ENCODE data around the gene F5. TPM values are rescaled to one million over a fixed set of nuclear protein-coding genes. Genes with fewer than 3 reads are reported as not detected.
A peak's percentile ranks its signal among the peaks of the same experiment; 100 is the strongest.

F5 gene
- total and polyA plus RNA-seq, 10 donors, result 1.7 to 34.5 (median 7.4) TPM

DNA sequence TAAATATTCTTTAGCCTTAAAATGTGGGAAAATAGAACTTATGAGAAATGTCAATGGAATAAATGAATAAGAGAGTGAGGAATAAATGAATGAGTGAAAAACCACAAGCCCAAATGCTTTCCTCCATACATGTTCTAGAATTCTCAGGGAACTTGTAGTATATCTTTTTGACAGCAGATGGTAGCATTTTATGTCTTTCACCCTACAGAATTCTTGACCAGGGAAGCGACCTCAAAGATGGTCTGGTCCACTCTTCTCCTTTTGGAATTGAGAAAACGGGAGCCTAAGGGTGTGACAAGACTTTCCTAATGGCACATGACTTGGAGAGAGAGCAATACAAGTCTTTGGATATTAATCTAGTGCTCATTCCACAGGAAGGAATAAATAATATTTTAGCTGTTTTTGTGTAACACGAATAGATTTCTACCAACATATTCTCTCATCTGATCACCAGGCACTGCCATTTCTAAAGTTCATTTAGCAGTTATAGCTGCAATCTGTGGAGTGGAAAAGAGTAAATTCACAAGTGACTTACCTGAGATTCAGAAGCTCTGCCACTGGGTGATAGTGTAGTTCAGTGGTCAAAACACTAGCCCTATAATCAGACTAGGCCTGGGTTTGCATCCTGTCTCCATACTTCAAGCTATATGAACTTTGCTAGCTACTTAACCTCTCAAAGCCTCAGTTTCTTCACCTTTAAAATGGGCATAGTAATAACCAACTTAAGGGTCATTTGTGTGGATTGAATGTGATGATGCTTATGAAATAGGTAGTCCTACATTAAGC lies 15.0 kb upstream of the F5 start:
- Histone ChIP-seq H3K36me3 (no peaks in the 10 kb centered on the region), H3K9me3 (no peaks in the 10 kb centered on the region), H3K27me3 (replicated peaks in 1 of 7) (no peaks in the 10 kb centered on the region), H3K27ac (peak overlapping the region in 6 of 8 donors; percentile 30 to 65 (median 61)), H3K4me3 (no peak overlapping the region), H3K4me1 (peaks cover 3 to 50% (median 39%) of the 10 kb centered on the region in 6 donors)
- DNase-seq, result no peak
- WGBS, 5 donors, result 23 to 33% (median 30%) methylated on average over 3 of the region's 3 CpGs
- TF ChIP-seq, protein P1, sequence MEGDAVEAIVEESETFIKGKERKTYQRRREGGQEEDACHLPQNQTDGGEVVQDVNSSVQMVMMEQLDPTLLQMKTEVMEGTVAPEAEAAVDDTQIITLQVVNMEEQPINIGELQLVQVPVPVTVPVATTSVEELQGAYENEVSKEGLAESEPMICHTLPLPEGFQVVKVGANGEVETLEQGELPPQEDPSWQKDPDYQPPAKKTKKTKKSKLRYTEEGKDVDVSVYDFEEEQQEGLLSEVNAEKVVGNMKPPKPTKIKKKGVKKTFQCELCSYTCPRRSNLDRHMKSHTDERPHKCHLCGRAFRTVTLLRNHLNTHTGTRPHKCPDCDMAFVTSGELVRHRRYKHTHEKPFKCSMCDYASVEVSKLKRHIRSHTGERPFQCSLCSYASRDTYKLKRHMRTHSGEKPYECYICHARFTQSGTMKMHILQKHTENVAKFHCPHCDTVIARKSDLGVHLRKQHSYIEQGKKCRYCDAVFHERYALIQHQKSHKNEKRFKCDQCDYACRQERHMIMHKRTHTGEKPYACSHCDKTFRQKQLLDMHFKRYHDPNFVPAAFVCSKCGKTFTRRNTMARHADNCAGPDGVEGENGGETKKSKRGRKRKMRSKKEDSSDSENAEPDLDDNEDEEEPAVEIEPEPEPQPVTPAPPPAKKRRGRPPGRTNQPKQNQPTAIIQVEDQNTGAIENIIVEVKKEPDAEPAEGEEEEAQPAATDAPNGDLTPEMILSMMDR (IDR thresholded peaks at IDR 0.05 in 8 of 11, conservative IDR thresholded peaks at IDR 0.05 in 3 of 11), result peak in 10 of 11 experiments; percentile 26 to 72 (median 66)
- TF ChIP-seq POLR2A (IDR thresholded peaks at IDR 0.05), result no peak
- intact Hi-C loops (cut with DNase I; ENCODE audit: low total_unique reads), result no loop called here

DNA sequence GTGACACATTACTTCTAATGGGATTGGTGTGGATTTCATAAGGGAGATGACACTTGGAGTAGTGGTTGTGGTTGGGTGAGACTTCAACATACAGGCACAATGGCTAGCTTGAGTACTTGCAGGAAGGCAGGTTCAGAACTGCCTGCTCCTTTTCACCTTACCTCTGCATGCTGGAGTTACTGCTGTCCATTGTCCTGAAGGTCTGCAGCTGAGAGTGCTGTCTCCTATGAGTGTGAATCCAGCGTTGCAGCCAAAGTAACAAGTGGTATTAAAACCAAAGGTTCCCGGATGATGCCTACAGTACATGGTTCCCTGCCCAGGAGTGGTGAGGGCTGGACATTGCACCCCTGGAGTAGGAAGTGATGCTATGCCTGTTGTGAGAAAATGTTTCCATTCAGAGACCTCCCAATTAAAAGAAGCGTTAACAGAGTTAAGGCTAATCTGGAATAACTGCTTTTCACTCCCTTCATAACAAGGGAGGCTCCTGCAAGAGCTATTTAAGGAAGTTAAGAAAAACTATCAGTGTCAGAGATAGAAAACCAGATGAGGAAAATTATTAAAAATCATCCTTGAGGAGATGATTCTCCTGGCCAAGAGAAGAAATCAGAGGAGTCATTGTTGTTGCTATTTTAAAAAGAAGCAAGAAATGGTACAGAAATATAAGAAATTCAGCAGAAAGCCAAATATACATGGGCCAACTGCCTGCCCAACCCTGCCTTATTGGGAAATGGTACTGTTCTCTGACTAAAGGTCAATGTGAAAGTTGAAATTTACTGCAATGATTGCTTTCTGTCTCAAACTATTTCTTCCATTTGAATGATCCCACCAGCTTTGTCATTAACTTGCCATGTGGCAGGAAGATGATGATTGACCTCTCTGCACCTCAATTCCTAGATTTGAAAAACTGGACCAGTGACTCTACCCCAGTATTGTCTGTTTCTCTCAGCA lies 9.8 kb upstream of the F5 start:
- 62 to 81% (median 68%) methylated on average over 3 of the region's 3 CpGs for WGBS, 5 donors
- Histone ChIP-seq H3K4me1 (peaks cover 0 to 2% (median 2%) of the 10 kb centered on the region in 6 donors), H3K4me3 (no peak overlapping the region), H3K9me3 (no peaks in the 10 kb centered on the region), H3K36me3 (no peaks in the 10 kb centered on the region), H3K27me3 (replicated peaks in 1 of 7) (no peaks in the 10 kb centered on the region), H3K27ac (no peak overlapping the region)
- intact Hi-C loops (cut with DNase I; ENCODE audit: low total_unique reads), result loop anchor here (5.0 kb wide), 1 partner anchor 116 kb away; the partner anchor contains the start of gene SELL
- TF ChIP-seq POLR2AphosphoS5 (IDR thresholded peaks at IDR 0.05) (no peak), POLR2A (IDR thresholded peaks at IDR 0.05) (no peak)
- TF ChIP-seq, protein P1 (IDR thresholded peaks at IDR 0.05 in 8 of 11, conservative IDR thresholded peaks at IDR 0.05 in 3 of 11), result no peak
- no peak for DNase-seq

DNA sequence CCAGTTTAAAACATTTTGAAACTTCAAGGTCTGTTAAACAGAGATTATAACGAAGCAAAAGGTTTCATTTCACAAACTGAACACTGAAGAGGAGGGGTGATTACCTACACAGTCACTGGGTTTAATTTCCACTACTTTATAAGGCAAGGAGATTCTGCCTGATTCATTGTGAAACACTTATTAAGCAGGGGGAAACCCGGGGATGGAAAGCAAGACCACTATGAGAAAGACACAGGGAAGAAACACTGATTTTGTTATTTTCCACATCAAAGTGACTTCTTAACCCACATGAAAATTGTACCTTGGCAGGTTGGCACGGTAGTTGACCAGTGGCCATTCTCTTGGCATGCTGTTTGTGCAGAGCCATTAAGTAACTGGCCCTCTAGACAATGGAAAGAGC lies 8.1 kb upstream of the F5 start:
- Histone ChIP-seq H3K36me3 (no peaks in the 10 kb centered on the region), H3K27ac (no peak overlapping the region), H3K4me3 (no peak overlapping the region), H3K27me3 (replicated peaks in 1 of 7) (no peaks in the 10 kb centered on the region), H3K9me3 (no peaks in the 10 kb centered on the region), H3K4me1 (no peaks in the 10 kb centered on the region)
- TF ChIP-seq POLR2A (IDR thresholded peaks at IDR 0.05), result no peak
- TF ChIP-seq, protein P1 (IDR thresholded peaks at IDR 0.05 in 8 of 11, conservative IDR thresholded peaks at IDR 0.05 in 3 of 11), result no peak
- TF ChIP-seq POLR2AphosphoS5 (IDR thresholded peaks at IDR 0.05), result no peak
- 47 to 57% (median 48%) methylated on average over 3 of the region's 3 CpGs for WGBS, 5 donors
- no peak for DNase-seq
- intact Hi-C loops (cut with DNase I; ENCODE audit: low total_unique reads), result no loop called here

Data from spleen (tissue), 11 donors.